Superior temporal gyrus (tissue), 1 donor: Measurements from ENCODE around the gene GALNT2.

Source experiments
- DNase-seq: peaks from one replicate; pipeline ENCODE4 v3.0.0-alpha.2; 2016; ENCODE audit errors: extremely low spot score

The GALNT2 gene

GRCh38 chr1:230277201-230278025 lies 210.4 kb downstream of the GALNT2 start:
- no peak for DNase-seq

GRCh38 chr1:230278376-230278775 lies 211.3 kb downstream of the GALNT2 start:
- DNase-seq = no peak

- no peak for DNase-seq
Measured at GRCh38 chr1:230278871-230279582, 212.0 kb downstream of the GALNT2 start.

GRCh38 chr1:230279583-230279945 lies 212.5 kb downstream of the GALNT2 start:
- no peak for DNase-seq

GRCh38 chr1:230280054-230280795 lies 213.2 kb downstream of the GALNT2 start:
- DNase-seq = no peak

GRCh38 chr1:230280906-230281413 lies 213.9 kb downstream of the GALNT2 start:
- no peak for DNase-seq

GRCh38 chr1:230281556-230281955 lies 214.5 kb downstream of the GALNT2 start:
- no peak for DNase-seq

- DNase-seq = no peak
Measured at GRCh38 chr1:230282157-230282556, 215.1 kb downstream of the GALNT2 start.

- no peak for DNase-seq
Measured at GRCh38 chr1:230283678-230284077, 216.6 kb downstream of the GALNT2 start.

GRCh38 chr1:230284891-230285290 lies 217.9 kb downstream of the GALNT2 start:
- no peak for DNase-seq

- no peak for DNase-seq
Measured at GRCh38 chr1:230285351-230285750, 218.3 kb downstream of the GALNT2 start.

GRCh38 chr1:230286166-230286889 lies 219.3 kb downstream of the GALNT2 start:
- DNase-seq = no peak

GRCh38 chr1:230286890-230287269 lies 219.8 kb downstream of the GALNT2 start:
- no peak for DNase-seq

GRCh38 chr1:230287674-230288315 lies 220.8 kb downstream of the GALNT2 start:
- DNase-seq = no peak

- no peak for DNase-seq
Measured at GRCh38 chr1:230288641-230289349, 221.8 kb downstream of the GALNT2 start.

GRCh38 chr1:230289350-230289644 lies 222.3 kb downstream of the GALNT2 start:
- no peak for DNase-seq

GRCh38 chr1:230291731-230292620 lies 224.9 kb downstream of the GALNT2 start:
- no peak for DNase-seq

GRCh38 chr1:230292689-230293389 lies 225.8 kb downstream of the GALNT2 start:
- DNase-seq = no peak

GRCh38 chr1:230293390-230293700 lies 226.3 kb downstream of the GALNT2 start:
- DNase-seq = no peak
